Measurements from ENCODE around the gene WDHD1. TPM values are rescaled to one million over a fixed set of nuclear protein-coding genes. Genes with fewer than 3 reads are reported as not detected.

WDHD1 gene
- total RNA-seq, 2 experiments from 2014 or later: 33.5 to 60.3 TPM

DNA sequence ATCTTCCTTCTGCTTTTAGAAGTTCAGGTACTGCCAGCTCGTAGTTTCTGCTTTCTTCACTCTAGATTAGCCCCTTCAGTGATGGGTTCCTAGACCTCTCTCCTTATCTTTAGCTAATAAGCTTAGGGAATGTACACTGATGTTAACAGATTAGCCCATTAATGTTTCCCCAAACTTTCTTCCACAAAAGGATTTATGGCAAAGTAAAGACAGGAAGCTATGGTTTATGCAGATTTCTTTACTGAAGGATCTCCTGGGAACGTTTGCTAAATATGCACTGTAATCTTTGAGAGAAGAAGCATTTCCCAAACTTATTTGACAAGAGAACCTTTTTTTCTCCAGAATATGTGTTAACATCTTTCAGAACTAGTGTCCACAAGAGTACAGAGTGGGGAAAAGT, 4.3 kb upstream of the WDHD1 start:
- TF ChIP-seq EZH2phosphoT487 (IDR thresholded peaks at IDR 0.05; ENCODE audit: borderline replicate concordance, low read depth, low read length): no peak
- no peak for TF ChIP-seq CTCF (conservative IDR thresholded peaks at IDR 0.05; ENCODE audit: low read length)
- Histone ChIP-seq H3K4me3 (ENCODE audit: low read depth, low read length, poor library complexity, severe bottlenecking) (peak overlapping the region; percentile 81), H2AFZ (ENCODE audit: low read length) (no peak overlapping the region), H4K20me1 (ENCODE audit: insufficient read depth, low read length) (peaks cover 21% of the 10 kb centered on the region), H3K27ac (ENCODE audit: low read depth, low read length, poor library complexity, severe bottlenecking) (no peak overlapping the region), H3K9me3 (ENCODE audit: low read length) (no peaks in the 10 kb centered on the region), H3K9me2 (ENCODE audit: insufficient read depth, low read length) (no peaks in the 10 kb centered on the region), H3K4me1 (ENCODE audit: insufficient read depth, low read length, poor library complexity, severe bottlenecking) (peaks cover 28% of the 10 kb centered on the region), H3K4me2 (ENCODE audit: low read length) (peak overlapping the region; percentile 91), H3K36me3 (ENCODE audit: insufficient read depth, low read length) (peaks cover 55% of the 10 kb centered on the region), H3K79me2 (ENCODE audit: insufficient read depth, low read depth, low read length) (peaks cover 93% of the 10 kb centered on the region)
- intact Hi-C loops (cut with micrococcal nuclease; ENCODE audit: unreplicated experiment): no loop called here
- ChIA-PET CTCF (ENCODE audit: unreplicated experiment) (no interaction called here), POLR2A (interaction anchor here (1.1 to 3.1 kb wide), 8 partner anchors 11 to 22 kb away, joined by 3 to 19 read pairs (median 4); partner anchors contain the start of gene MAPK1IP1L)
- DNase-seq (ENCODE audit: low spot score): no peak
- no TSS peak for BruUV-seq (replicated peaks)

DNA sequence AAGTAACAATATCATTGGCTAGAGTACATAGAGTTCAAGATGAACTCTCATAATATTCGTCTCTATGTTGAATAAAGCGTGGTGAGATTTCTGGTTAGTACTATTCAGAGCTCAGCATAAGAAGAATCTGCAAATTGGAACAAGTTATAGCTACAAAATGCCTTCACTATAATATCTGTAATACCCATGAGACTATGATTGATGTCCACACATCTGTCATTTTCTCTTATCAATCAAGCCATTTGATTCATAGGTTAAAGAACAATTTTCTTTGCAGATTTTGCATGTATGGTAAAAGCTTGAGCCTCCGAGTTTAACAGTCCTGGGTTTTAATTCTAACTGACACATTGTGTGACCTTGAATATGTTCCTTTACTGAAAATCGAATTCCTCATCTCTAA, 1.6 kb upstream of the WDHD1 start:
- Histone ChIP-seq H3K79me2 (ENCODE audit: insufficient read depth, low read depth, low read length) (peaks cover 91% of the 10 kb centered on the region), H3K4me2 (ENCODE audit: low read length) (peak overlapping the region; percentile 91), H3K27ac (ENCODE audit: low read depth, low read length, poor library complexity, severe bottlenecking) (peak overlapping the region; percentile 75), H2AFZ (ENCODE audit: low read length) (no peak overlapping the region), H4K20me1 (ENCODE audit: insufficient read depth, low read length) (peaks cover 21% of the 10 kb centered on the region), H3K36me3 (ENCODE audit: insufficient read depth, low read length) (peaks cover 43% of the 10 kb centered on the region), H3K9me2 (ENCODE audit: insufficient read depth, low read length) (no peaks in the 10 kb centered on the region), H3K9me3 (ENCODE audit: low read length) (no peaks in the 10 kb centered on the region), H3K4me3 (ENCODE audit: low read depth, low read length, poor library complexity, severe bottlenecking) (peak overlapping the region; percentile 81), H3K4me1 (ENCODE audit: insufficient read depth, low read length, poor library complexity, severe bottlenecking) (peaks cover 37% of the 10 kb centered on the region)
- no TSS peak for BruUV-seq (replicated peaks)
- CTCF ChIA-PET (ENCODE audit: unreplicated experiment): no interaction called here
- TF ChIP-seq CTCF (conservative IDR thresholded peaks at IDR 0.05; ENCODE audit: low read length): no peak
- TF ChIP-seq EZH2phosphoT487 (IDR thresholded peaks at IDR 0.05; ENCODE audit: borderline replicate concordance, low read depth, low read length): no peak
- intact Hi-C loops (cut with micrococcal nuclease; ENCODE audit: unreplicated experiment): no loop called here
- DNase-seq (ENCODE audit: low spot score): no peak
- POLR2A ChIA-PET: interaction anchor here (0.6 to 3.6 kb wide), 4 partner anchors 13 to 87 kb away, joined by 3 to 19 read pairs (median 14); no protein-coding TSS in a partner anchor

GRCh38 chr14:55028066-55028465, 1.2 kb upstream of the WDHD1 start:
- intact Hi-C loops (cut with micrococcal nuclease; ENCODE audit: unreplicated experiment): no loop called here
- no TSS peak for BruUV-seq (replicated peaks)
- Histone ChIP-seq H3K79me2 (ENCODE audit: insufficient read depth, low read depth, low read length) (peaks cover 91% of the 10 kb centered on the region), H2AFZ (ENCODE audit: low read length) (no peak overlapping the region; the same call in 1 of the 2 replicates), H3K4me1 (ENCODE audit: insufficient read depth, low read length, poor library complexity, severe bottlenecking) (peaks cover 37% of the 10 kb centered on the region), H4K20me1 (ENCODE audit: insufficient read depth, low read length) (peaks cover 21% of the 10 kb centered on the region), H3K27ac (ENCODE audit: low read depth, low read length, poor library complexity, severe bottlenecking) (peak overlapping the region; percentile 75), H3K4me2 (ENCODE audit: low read length) (peak overlapping the region; percentile 91), H3K9me3 (ENCODE audit: low read length) (no peaks in the 10 kb centered on the region), H3K4me3 (ENCODE audit: low read depth, low read length, poor library complexity, severe bottlenecking) (peak overlapping the region; percentile 81), H3K9me2 (ENCODE audit: insufficient read depth, low read length) (no peaks in the 10 kb centered on the region), H3K36me3 (ENCODE audit: insufficient read depth, low read length) (peaks cover 43% of the 10 kb centered on the region)
- DNase-seq (ENCODE audit: low spot score): peak; percentile 22
- ChIA-PET CTCF (ENCODE audit: unreplicated experiment) (no interaction called here), POLR2A (interaction anchor here (0.6 to 3.6 kb wide), 6 partner anchors 13 to 87 kb away, joined by 3 to 19 read pairs (median 8); partner anchors contain the start of gene MAPK1IP1L)
- TF ChIP-seq EZH2phosphoT487 (IDR thresholded peaks at IDR 0.05; ENCODE audit: borderline replicate concordance, low read depth, low read length): no peak
- TF ChIP-seq CTCF (conservative IDR thresholded peaks at IDR 0.05; ENCODE audit: low read length): no peak
